Prostate gland (tissue), 2 donors: ENCODE results near the gene ELP6.

ENCODE experiments used
- POLR2A ChIP-seq: fragments of 450-650 bp; IDR thresholded peaks from one replicate; pipeline ENCODE4 v1.6.1; 2016; ENCODE audit warnings: antibody characterized with exemption, mild to moderate bottlenecking
- POLR2AphosphoS5 ChIP-seq: sonication (generic); formaldehyde crosslinking; IDR thresholded peaks from one replicate; pipeline ENCODE4 v1.6.1; 2017; ENCODE audit warnings: antibody characterized with exemption
- TF ChIP-seq, protein P1 (sequence below), 4 experiments: fragments of 200-600 bp in 2 of 4; fragments of 450-650 bp in 2 of 4; sonication (generic) in 2 of 4; IDR thresholded peaks; 1 replicate in 3 of 4; 2 replicates in 1 of 4; pipeline ENCODE4 v1.5.1; 2016 to 2019; ENCODE audit warnings: antibody characterized with exemption in 4 of 4, mild to moderate bottlenecking in 2 of 4, moderate library complexity in 2 of 4

DNA sequence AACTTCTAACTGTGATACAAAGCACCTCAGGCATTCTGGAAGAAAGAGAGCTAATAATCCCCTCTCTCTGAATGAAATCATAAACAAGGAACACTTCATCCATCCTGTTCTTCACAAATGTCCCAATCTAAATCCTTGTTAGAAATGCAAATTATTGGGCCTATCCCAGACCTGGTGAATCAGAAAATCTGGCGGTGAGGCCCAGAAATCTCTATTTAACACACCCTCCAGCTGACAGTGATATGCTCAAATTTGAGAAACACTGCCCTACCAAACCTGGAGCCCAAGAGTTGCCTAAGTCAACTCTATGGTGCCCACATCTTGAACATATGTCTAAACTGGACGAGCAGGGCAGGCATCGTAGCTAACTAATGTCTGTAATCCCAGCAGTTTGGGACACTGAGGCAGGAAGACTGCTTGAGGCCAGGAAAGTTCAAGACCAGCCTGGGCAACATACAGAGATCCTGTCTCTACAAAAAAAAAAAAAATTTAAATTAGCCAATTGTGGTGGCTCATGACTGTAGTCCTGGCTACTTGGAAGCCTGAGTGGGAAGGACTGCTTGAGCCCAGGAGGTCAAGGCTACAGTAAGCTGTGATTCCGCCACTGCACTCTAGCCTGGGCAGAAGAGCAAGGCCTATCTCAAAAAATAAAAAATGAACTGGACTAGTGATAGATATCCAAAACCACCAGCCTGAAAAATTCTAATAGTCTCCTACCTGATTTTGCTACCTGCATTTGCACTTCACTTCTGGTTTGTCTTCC lies 60.9 kb downstream of the ELP6 start:
- TF ChIP-seq, protein P1, sequence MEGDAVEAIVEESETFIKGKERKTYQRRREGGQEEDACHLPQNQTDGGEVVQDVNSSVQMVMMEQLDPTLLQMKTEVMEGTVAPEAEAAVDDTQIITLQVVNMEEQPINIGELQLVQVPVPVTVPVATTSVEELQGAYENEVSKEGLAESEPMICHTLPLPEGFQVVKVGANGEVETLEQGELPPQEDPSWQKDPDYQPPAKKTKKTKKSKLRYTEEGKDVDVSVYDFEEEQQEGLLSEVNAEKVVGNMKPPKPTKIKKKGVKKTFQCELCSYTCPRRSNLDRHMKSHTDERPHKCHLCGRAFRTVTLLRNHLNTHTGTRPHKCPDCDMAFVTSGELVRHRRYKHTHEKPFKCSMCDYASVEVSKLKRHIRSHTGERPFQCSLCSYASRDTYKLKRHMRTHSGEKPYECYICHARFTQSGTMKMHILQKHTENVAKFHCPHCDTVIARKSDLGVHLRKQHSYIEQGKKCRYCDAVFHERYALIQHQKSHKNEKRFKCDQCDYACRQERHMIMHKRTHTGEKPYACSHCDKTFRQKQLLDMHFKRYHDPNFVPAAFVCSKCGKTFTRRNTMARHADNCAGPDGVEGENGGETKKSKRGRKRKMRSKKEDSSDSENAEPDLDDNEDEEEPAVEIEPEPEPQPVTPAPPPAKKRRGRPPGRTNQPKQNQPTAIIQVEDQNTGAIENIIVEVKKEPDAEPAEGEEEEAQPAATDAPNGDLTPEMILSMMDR (IDR thresholded peaks at IDR 0.05), result no peak
- TF ChIP-seq POLR2A, result no peak
- TF ChIP-seq POLR2AphosphoS5, result no peak
